Coronary artery (tissue), 2 donors: ENCODE data around the gene PPP1R37.

Experiments
- DNase-seq: peaks from one replicate; pipeline ENCODE4 v3.0.0-alpha.2; 2017; ENCODE audit warnings: low spot score
- H3K27ac ChIP-seq, 2 donors: fragments of 200-600 bp; sonication (generic); one replicate each; pipeline ENCODE4 v1.5.1; 2016 to 2019
- H3K4me3 ChIP-seq: fragments of 200-600 bp; sonication (generic); 2 replicates; pipeline ENCODE4 v1.5.1; 2016; ENCODE audit warnings: mild to moderate bottlenecking, moderate library complexity
- TF ChIP-seq, protein P1 (sequence below): fragments of 200-600 bp; sonication (generic); IDR thresholded peaks from one replicate; pipeline ENCODE4 v1.5.1; 2019; ENCODE audit warnings: antibody characterized with exemption

The PPP1R37 gene

DNA sequence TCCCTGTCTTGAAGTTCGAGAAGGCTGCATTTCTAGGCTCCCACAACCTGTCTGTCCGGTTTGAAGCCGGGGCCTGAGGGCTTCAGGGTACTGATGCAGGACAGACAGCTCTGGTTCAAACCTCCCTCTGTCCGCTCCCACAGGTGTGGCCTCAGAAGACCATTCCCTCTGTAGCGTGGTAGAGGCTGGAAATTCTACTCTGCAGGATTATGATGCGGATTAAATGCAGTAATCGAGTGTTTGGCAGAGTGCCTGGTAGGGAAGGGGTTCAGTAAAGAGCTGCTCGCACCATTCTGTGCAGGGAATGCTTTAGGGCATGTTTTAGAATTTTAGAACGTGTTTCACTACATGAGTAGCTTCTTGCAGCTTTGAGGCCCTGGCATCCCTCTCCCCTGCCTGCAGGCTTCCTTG is 30.5 kb downstream of the PPP1R37 start:
- no peak overlapping the region for H3K4me3 ChIP-seq
- no peak overlapping the region for H3K27ac ChIP-seq
- DNase-seq: no peak
- TF ChIP-seq, protein P1, sequence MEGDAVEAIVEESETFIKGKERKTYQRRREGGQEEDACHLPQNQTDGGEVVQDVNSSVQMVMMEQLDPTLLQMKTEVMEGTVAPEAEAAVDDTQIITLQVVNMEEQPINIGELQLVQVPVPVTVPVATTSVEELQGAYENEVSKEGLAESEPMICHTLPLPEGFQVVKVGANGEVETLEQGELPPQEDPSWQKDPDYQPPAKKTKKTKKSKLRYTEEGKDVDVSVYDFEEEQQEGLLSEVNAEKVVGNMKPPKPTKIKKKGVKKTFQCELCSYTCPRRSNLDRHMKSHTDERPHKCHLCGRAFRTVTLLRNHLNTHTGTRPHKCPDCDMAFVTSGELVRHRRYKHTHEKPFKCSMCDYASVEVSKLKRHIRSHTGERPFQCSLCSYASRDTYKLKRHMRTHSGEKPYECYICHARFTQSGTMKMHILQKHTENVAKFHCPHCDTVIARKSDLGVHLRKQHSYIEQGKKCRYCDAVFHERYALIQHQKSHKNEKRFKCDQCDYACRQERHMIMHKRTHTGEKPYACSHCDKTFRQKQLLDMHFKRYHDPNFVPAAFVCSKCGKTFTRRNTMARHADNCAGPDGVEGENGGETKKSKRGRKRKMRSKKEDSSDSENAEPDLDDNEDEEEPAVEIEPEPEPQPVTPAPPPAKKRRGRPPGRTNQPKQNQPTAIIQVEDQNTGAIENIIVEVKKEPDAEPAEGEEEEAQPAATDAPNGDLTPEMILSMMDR: no peak

DNA sequence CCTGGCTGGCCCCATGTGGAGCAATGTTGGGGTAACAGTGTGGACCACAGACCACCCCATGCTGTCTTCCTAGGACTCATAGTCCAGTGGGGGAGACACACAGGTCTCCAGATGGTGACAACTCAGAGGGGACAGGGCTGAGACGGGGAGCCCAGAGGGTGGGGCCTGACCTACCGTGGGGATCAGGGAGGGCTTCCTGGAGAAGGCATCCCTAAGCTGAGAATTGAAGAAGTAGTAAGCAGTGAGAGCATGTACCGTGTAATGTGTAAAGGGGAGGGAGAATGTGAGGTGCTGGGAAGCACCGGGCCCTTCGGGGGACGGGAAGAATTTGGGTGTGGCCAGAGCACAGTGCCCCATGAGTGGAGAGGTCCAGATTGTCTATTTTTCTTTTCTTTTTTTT is 31.0 kb downstream of the PPP1R37 start:
- no peak for DNase-seq
- Histone ChIP-seq H3K27ac (no peak overlapping the region), H3K4me3 (no peak overlapping the region)
- TF ChIP-seq, protein P1: no peak

- Histone ChIP-seq H3K4me3 (no peak overlapping the region), H3K27ac (no peak overlapping the region)
- DNase-seq: no peak
- TF ChIP-seq, protein P1: no peak
Measured at GRCh38 chr19:45125360-45125759, 32.4 kb downstream of the PPP1R37 start.

GRCh38 chr19:45125975-45126493 is 33.1 kb downstream of the PPP1R37 start:
- DNase-seq: no peak
- H3K27ac ChIP-seq: no peak overlapping the region
- TF ChIP-seq, protein P1: peak; percentile 21
- no peak overlapping the region for H3K4me3 ChIP-seq

GRCh38 chr19:45126654-45127053 is 33.7 kb downstream of the PPP1R37 start:
- H3K4me3 ChIP-seq: no peak overlapping the region
- no peak overlapping the region for H3K27ac ChIP-seq
- DNase-seq: no peak
- TF ChIP-seq, protein P1: no peak

DNA sequence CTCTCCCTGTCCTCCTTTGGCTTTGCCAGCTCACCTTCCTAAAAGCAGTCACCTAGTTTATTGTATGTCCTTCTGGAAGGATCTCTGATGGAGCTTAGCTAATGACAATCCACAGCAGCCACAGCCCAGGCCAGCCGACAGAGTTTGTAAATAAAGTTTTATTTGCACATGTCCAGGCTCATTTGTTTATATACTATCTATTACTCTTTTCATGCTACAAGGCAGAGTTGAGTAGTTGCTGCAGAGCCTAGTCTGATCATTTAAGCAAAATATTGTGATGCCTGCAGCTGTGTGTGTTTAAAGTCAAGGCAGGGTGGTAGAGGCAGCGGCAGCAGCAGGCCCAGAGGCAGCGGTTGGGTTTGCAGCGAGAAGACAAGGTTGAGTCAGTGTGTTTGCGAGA is 35.2 kb downstream of the PPP1R37 start:
- Histone ChIP-seq H3K27ac (no peak overlapping the region), H3K4me3 (no peak overlapping the region)
- TF ChIP-seq, protein P1: no peak
- DNase-seq: no peak

- DNase-seq: no peak
- TF ChIP-seq, protein P1: no peak
- Histone ChIP-seq H3K4me3 (no peak overlapping the region), H3K27ac (no peak overlapping the region)
Measured at GRCh38 chr19:45128806-45129205, 35.8 kb downstream of the PPP1R37 start.
